ENCODE data around the gene GPR35. TPM values are rescaled to one million over a fixed set of nuclear protein-coding genes. Genes with fewer than 3 reads are reported as not detected.
A peak's percentile ranks its signal among the peaks of the same experiment; 100 is the strongest.

GPR35 gene
- polyA plus RNA-seq, 3 donors = 30.6 to 37.8 (median 36.3) TPM

DNA sequence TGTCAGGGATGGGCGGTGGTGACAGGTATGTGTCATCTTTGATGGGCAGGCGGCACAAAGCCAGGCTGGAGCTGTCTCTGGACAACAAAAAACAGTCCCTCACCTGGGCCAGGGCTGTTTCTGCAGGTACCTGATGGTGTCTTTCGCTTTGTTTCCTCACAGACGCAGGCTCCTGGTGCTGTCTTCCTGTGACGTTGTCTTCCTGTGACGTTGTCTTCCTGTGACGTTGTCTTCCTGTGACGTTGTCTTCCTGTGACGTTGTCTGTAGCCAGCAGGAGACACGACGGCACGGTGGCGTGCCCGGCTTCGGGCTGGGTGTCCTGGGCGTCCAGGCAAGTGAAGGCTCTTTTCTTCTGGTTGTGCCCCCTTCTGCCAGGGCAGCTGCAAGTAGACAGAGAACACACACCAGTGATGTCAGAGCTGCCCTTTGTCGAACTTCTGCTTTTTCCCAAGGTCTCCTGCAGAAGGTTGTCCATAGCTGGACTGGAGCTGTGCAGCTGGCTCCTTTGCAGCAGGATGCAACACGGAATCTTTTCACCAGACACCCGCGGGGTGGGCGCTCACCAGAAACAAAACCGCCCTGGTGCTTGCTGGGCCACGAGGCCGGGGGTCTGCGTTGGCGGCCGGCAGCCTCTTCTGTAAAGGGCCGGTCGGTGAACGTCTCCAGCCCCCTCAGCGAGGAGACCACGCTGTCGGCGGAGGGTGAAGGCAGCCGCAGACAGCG lies 21.1 kb downstream of the GPR35 start:
- Mint-ChIP-seq H3K36me3 (no peaks in the 10 kb centered on the region), H3K27ac (peak overlapping the region; percentile 47 to 95 (median 82)), H3K4me3 (peak overlapping the region; percentile 42 to 82), H3K9me3 (peaks cover 2 to 16% (median 6%) of the 10 kb centered on the region in 7 donors), H3K27me3 (ENCODE audit: low read depth in 3 of 3) (peaks cover 26 to 45% (median 30%) of the 10 kb centered on the region in 3 donors), H3K4me1 (peaks cover 13% of the 10 kb centered on the region)
- no peaks in the 10 kb centered on the region for H3K79me2 ChIP-seq (ENCODE audit: insufficient read depth, low read length)
- H3K9me3 ChIP-seq (replicated peaks in 1 of 2; ENCODE audit: control insufficient read depth in 1 of 2, insufficient read depth in 1 of 2, low read length in 2 of 2) = peaks cover 0 to 7% of the 10 kb centered on the region in 2 donors
- no peaks in the 10 kb centered on the region for H4K20me1 ChIP-seq (ENCODE audit: insufficient read depth, low read length)
- H3K27me3 ChIP-seq (ENCODE audit: control insufficient read depth in 2 of 2, insufficient read depth in 2 of 2, low read length in 2 of 2) = peaks cover 0 to 34% of the 10 kb centered on the region in 2 donors
- H3K4me3 ChIP-seq (replicated peaks in 1 of 3; ENCODE audit: low read depth in 2 of 3, low read length in 3 of 3) = no peak overlapping the region
- no peak overlapping the region for H3K9ac ChIP-seq (ENCODE audit: insufficient read depth, low read length, poor library complexity, severe bottlenecking)
- H3K4me2 ChIP-seq (replicated peaks; ENCODE audit: extremely low read depth, low read length, poor library complexity, severe bottlenecking) = no peak overlapping the region
- no peak overlapping the region for H3K27ac ChIP-seq (ENCODE audit: low read depth in 1 of 2, low read length in 2 of 2)
- peak; percentile 45 to 66 (median 50) for DNase-seq
- 67% methylated on average over 33 of the region's 36 CpGs for WGBS (ENCODE audit: insufficient coverage)
- peak overlapping the region; percentile 36 for H2AFZ ChIP-seq (ENCODE audit: insufficient read depth, low read depth, low read length, poor library complexity, severe bottlenecking)
- intact Hi-C loops (cut with micrococcal nuclease) = no loop called here
- TF ChIP-seq CTCF (IDR thresholded peaks at IDR 0.05) = no peak
- H3K36me3 ChIP-seq (replicated peaks in 1 of 2; ENCODE audit: control insufficient read depth in 1 of 2, insufficient read depth in 2 of 2, low read length in 2 of 2) = no peaks in the 10 kb centered on the region
- H3K4me1 ChIP-seq (ENCODE audit: control insufficient read depth in 1 of 2, insufficient read depth in 2 of 2, low read length in 2 of 2) = peaks cover 2 to 12% of the 10 kb centered on the region in 2 donors

GRCh38 chr2:240646900-240647502 lies 21.7 kb downstream of the GPR35 start:
- DNase-seq = no peak
- Histone ChIP-seq H3K4me2 (replicated peaks; ENCODE audit: extremely low read depth, low read length, poor library complexity, severe bottlenecking) (no peak overlapping the region), H3K9me3 (replicated peaks in 1 of 2; ENCODE audit: control insufficient read depth in 1 of 2, insufficient read depth in 1 of 2, low read length in 2 of 2) (peaks cover 0 to 7% of the 10 kb centered on the region in 2 donors), H4K20me1 (ENCODE audit: insufficient read depth, low read length) (no peaks in the 10 kb centered on the region), H3K4me3 (replicated peaks in 1 of 3; ENCODE audit: low read depth in 2 of 3, low read length in 3 of 3) (no peak overlapping the region), H2AFZ (ENCODE audit: insufficient read depth, low read depth, low read length, poor library complexity, severe bottlenecking) (no peak overlapping the region), H3K9ac (ENCODE audit: insufficient read depth, low read length, poor library complexity, severe bottlenecking) (no peak overlapping the region), H3K4me1 (ENCODE audit: control insufficient read depth in 1 of 2, insufficient read depth in 2 of 2, low read length in 2 of 2) (peaks cover 2 to 12% of the 10 kb centered on the region in 2 donors), H3K27me3 (ENCODE audit: control insufficient read depth in 2 of 2, insufficient read depth in 2 of 2, low read length in 2 of 2) (peaks cover 0 to 35% of the 10 kb centered on the region in 2 donors), H3K27ac (ENCODE audit: low read depth in 1 of 2, low read length in 2 of 2) (no peak overlapping the region), H3K79me2 (ENCODE audit: insufficient read depth, low read length) (no peaks in the 10 kb centered on the region), H3K36me3 (replicated peaks in 1 of 2; ENCODE audit: control insufficient read depth in 1 of 2, insufficient read depth in 2 of 2, low read length in 2 of 2) (no peaks in the 10 kb centered on the region)
- peaks cover 13% of the 10 kb centered on the region for H3K4me1 Mint-ChIP-seq
- peak overlapping the region in 1 of 2 donors; percentile 82 for H3K4me3 Mint-ChIP-seq
- H3K27me3 Mint-ChIP-seq (ENCODE audit: low read depth in 3 of 3) = peaks cover 26 to 49% (median 32%) of the 10 kb centered on the region in 3 donors
- WGBS (ENCODE audit: insufficient coverage) = 79% methylated on average over 30 of the region's 30 CpGs
- peaks cover 2 to 17% (median 10%) of the 10 kb centered on the region in 7 donors for H3K9me3 Mint-ChIP-seq
- TF ChIP-seq CTCF (IDR thresholded peaks at IDR 0.05) = no peak
- intact Hi-C loops (cut with micrococcal nuclease) = no loop called here
- H3K27ac Mint-ChIP-seq = no peak overlapping the region
- H3K36me3 Mint-ChIP-seq = no peaks in the 10 kb centered on the region

All from CD14-positive monocyte (primary cell).